Fibroblast of pulmonary artery (primary cell): ENCODE data around the gene SNAP29.

Source experiments
- DNase-seq: peaks from one replicate; pipeline ENCODE4 v3.0.0-alpha.2; 2010; ENCODE audit warnings: low read depth
- H3K4me3 ChIP-seq: replicated peaks from 2 replicates; pipeline ENCODE4 v1.5.1; 2011; ENCODE audit warnings: low read depth, mild to moderate bottlenecking, control low read depth, low read length, moderate library complexity
- CTCF ChIP-seq: IDR thresholded peaks from 2 replicates; pipeline ENCODE4 v1.5.1; 2011; ENCODE audit warnings: mild to moderate bottlenecking, control low read depth, low read length, inconsistent platforms; ENCODE audit errors: missing control alignments

Gene SNAP29

GRCh38 chr22:20867179-20868024, 8.6 kb downstream of the SNAP29 start:
- DNase-seq = peak; percentile 55
- TF ChIP-seq CTCF = no peak
- H3K4me3 ChIP-seq = no peak overlapping the region

GRCh38 chr22:20868025-20868962, 9.5 kb downstream of the SNAP29 start:
- no peak for DNase-seq
- H3K4me3 ChIP-seq = no peak overlapping the region
- no peak for TF ChIP-seq CTCF

GRCh38 chr22:20869234-20869633, 10.4 kb downstream of the SNAP29 start:
- TF ChIP-seq CTCF = no peak

GRCh38 chr22:20873214-20873613, 14.4 kb downstream of the SNAP29 start:
- TF ChIP-seq CTCF = no peak
- DNase-seq = no peak

More at GRCh38 chr22:20869234-20869633, 10.4 kb downstream of the SNAP29 start:
- DNase-seq = no peak
- no peak overlapping the region for H3K4me3 ChIP-seq

GRCh38 chr22:20875296-20875695, 16.5 kb downstream of the SNAP29 start:
- no peak for DNase-seq
- no peak for TF ChIP-seq CTCF
- no peak overlapping the region for H3K4me3 ChIP-seq

More at GRCh38 chr22:20873214-20873613, 14.4 kb downstream of the SNAP29 start:
- H3K4me3 ChIP-seq = no peak overlapping the region

- DNase-seq = no peak
- H3K4me3 ChIP-seq = no peak overlapping the region
- TF ChIP-seq CTCF = no peak
Measured at GRCh38 chr22:20877715-20878114, 18.9 kb downstream of the SNAP29 start.
